Measurements from ENCODE around the gene GREM1. TPM values are rescaled to one million over a fixed set of nuclear protein-coding genes. Genes with fewer than 3 reads are reported as not detected.
A peak's percentile ranks its signal among the peaks of the same experiment; 100 is the strongest.

GREM1 gene
- total and polyA plus RNA-seq, 2 experiments from 2014 or later, result 0.27 to 1.0 TPM

DNA sequence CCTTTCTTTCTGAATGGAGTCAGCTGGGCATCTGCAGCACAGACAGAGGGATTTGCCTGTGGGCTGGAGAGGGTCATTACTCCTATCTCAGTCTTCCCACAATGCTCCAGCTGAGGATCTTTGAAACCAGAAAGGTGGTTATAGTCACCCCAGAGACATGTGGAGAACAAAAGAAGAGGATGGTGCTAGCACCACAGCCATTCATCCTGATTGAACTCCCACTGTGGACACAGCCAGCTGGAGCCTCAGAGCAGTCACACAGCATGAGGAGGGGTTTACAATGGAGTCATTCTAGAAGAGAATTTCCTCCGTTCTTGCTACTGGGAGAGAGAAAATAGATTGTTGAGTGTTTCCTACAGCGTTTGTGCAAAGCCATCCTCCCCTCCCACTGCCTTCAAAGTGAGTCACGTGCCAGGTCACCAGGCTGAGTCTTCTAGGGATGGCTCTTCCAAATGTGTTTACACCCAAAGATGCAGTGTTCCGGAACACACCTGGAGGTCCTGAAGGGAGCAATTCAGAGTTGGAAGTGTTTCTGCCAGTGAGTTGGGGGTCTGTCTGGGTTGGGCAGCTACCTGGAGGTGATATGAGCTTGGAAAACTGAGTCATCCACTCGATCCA lies 18.9 kb upstream of the GREM1 start:
- Histone ChIP-seq H3F3A (replicated peaks; ENCODE audit: low read depth) (no peaks in the 10 kb centered on the region), H3K27ac (ENCODE audit: low read depth) (no peak overlapping the region), H3K4me2 (no peak overlapping the region), H2AFZ (no peak overlapping the region), H3K4me3 (no peak overlapping the region), H3K79me2 (replicated peaks; ENCODE audit: insufficient read depth) (no peaks in the 10 kb centered on the region), H3K9me2 (ENCODE audit: insufficient read depth) (0 out of 2 replicates have a peak, but pooled peaks cover 4% of the 10 kb centered on the region), H4K20me1 (replicated peaks; ENCODE audit: insufficient read depth) (no peaks in the 10 kb centered on the region), H3K27me3 (ENCODE audit: insufficient read depth) (no peaks in the 10 kb centered on the region), H3K4me1 (ENCODE audit: insufficient read depth) (no peaks in the 10 kb centered on the region), H3K36me3 (ENCODE audit: insufficient read depth) (no peaks in the 10 kb centered on the region; the same call in 1 of the 2 replicates)
- ATAC-seq (peak; percentile 66; the same call in 2 of the 3 replicates), DNase-seq (ENCODE audit: low spot score) (no peak)
- Mint-ChIP-seq H3K27ac (no peak overlapping the region), H3K4me1 (peaks cover 7% of the 10 kb centered on the region; the same call in 2 of the 3 replicates), H3K9me3 (peaks cover 3% of the 10 kb centered on the region; the same call in 2 of the 3 replicates), H3K4me3 (no peak overlapping the region), H3K27me3 (ENCODE audit: insufficient read depth, low read depth, poor library complexity) (no peaks in the 10 kb centered on the region), H3K36me3 (ENCODE audit: low read depth) (peaks cover 7% of the 10 kb centered on the region; the same call in 1 of the 3 replicates)
- TF ChIP-seq EZH2 (IDR thresholded peaks at IDR 0.05; ENCODE audit: low read depth, unreplicated experiment), result no peak
- TF ChIP-seq, protein P1, sequence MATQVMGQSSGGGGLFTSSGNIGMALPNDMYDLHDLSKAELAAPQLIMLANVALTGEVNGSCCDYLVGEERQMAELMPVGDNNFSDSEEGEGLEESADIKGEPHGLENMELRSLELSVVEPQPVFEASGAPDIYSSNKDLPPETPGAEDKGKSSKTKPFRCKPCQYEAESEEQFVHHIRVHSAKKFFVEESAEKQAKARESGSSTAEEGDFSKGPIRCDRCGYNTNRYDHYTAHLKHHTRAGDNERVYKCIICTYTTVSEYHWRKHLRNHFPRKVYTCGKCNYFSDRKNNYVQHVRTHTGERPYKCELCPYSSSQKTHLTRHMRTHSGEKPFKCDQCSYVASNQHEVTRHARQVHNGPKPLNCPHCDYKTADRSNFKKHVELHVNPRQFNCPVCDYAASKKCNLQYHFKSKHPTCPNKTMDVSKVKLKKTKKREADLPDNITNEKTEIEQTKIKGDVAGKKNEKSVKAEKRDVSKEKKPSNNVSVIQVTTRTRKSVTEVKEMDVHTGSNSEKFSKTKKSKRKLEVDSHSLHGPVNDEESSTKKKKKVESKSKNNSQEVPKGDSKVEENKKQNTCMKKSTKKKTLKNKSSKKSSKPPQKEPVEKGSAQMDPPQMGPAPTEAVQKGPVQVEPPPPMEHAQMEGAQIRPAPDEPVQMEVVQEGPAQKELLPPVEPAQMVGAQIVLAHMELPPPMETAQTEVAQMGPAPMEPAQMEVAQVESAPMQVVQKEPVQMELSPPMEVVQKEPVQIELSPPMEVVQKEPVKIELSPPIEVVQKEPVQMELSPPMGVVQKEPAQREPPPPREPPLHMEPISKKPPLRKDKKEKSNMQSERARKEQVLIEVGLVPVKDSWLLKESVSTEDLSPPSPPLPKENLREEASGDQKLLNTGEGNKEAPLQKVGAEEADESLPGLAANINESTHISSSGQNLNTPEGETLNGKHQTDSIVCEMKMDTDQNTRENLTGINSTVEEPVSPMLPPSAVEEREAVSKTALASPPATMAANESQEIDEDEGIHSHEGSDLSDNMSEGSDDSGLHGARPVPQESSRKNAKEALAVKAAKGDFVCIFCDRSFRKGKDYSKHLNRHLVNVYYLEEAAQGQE (IDR thresholded peaks at IDR 0.05; ENCODE audit: unreplicated experiment), result no peak

DNA sequence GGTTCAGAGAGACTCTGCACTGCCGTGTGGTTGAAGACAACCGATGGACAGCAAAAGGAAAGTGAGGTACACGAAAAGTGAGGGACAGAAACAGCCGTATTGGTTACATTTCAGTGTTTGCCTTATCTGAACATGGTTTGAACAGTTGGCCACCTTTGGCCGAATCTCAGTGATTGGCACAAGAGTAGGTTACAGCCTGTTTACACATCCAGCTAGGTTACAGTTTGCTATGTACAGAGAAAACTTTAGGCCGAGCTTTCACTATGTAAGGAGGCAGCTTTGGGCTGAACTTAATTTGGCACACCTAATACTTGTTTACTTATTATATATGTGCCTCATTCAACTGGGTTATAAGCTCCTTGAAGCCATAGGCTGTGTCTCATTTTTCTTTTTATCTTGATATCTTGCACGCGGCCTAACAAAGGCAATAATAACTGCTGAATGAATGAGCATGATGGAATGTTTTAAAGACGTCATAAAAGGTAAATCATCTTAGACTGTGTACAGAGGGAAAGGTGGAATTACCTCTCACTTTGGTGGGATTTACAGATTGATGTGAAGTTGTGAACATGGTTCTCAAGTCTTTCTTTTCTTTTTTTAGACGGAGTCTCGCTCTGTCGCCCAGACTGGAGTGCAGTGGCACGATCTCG lies 17.2 kb upstream of the GREM1 start:
- Histone ChIP-seq H3K79me2 (replicated peaks; ENCODE audit: insufficient read depth) (no peaks in the 10 kb centered on the region), H2AFZ (no peak overlapping the region), H3F3A (replicated peaks; ENCODE audit: low read depth) (no peaks in the 10 kb centered on the region), H4K20me1 (replicated peaks; ENCODE audit: insufficient read depth) (no peaks in the 10 kb centered on the region), H3K27ac (ENCODE audit: low read depth) (no peak overlapping the region), H3K4me3 (no peak overlapping the region), H3K9me2 (ENCODE audit: insufficient read depth) (0 out of 2 replicates have a peak, but pooled peaks cover 4% of the 10 kb centered on the region), H3K4me2 (no peak overlapping the region), H3K36me3 (ENCODE audit: insufficient read depth) (no peaks in the 10 kb centered on the region; the same call in 1 of the 2 replicates), H3K27me3 (ENCODE audit: insufficient read depth) (no peaks in the 10 kb centered on the region), H3K4me1 (ENCODE audit: insufficient read depth) (0 out of 2 replicates have a peak, but pooled peaks cover 3% of the 10 kb centered on the region)
- Mint-ChIP-seq H3K36me3 (ENCODE audit: low read depth) (peaks cover 7% of the 10 kb centered on the region; the same call in 1 of the 3 replicates), H3K27me3 (ENCODE audit: insufficient read depth, low read depth, poor library complexity) (no peaks in the 10 kb centered on the region), H3K9me3 (peaks cover 3% of the 10 kb centered on the region; the same call in 2 of the 3 replicates), H3K27ac (no peak overlapping the region), H3K4me3 (no peak overlapping the region), H3K4me1 (peaks cover 12% of the 10 kb centered on the region; the same call in 2 of the 3 replicates)
- no peak for DNase-seq (ENCODE audit: low spot score)
- ATAC-seq, result no peak
- TF ChIP-seq, protein P2, sequence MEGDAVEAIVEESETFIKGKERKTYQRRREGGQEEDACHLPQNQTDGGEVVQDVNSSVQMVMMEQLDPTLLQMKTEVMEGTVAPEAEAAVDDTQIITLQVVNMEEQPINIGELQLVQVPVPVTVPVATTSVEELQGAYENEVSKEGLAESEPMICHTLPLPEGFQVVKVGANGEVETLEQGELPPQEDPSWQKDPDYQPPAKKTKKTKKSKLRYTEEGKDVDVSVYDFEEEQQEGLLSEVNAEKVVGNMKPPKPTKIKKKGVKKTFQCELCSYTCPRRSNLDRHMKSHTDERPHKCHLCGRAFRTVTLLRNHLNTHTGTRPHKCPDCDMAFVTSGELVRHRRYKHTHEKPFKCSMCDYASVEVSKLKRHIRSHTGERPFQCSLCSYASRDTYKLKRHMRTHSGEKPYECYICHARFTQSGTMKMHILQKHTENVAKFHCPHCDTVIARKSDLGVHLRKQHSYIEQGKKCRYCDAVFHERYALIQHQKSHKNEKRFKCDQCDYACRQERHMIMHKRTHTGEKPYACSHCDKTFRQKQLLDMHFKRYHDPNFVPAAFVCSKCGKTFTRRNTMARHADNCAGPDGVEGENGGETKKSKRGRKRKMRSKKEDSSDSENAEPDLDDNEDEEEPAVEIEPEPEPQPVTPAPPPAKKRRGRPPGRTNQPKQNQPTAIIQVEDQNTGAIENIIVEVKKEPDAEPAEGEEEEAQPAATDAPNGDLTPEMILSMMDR (conservative IDR thresholded peaks at IDR 0.05; ENCODE audit: low read depth in 2 of 2), result no peak
- TF ChIP-seq ZNF331 (CRISPR knock-in tag; IDR thresholded peaks at IDR 0.05; ENCODE audit: low read depth), result no peak
- no peak for TF ChIP-seq CREB1 (CRISPR knock-in tag; IDR thresholded peaks at IDR 0.05; ENCODE audit: low read depth)
- no peak for TF ChIP-seq JUNB (IDR thresholded peaks at IDR 0.05; ENCODE audit: unreplicated experiment)
- no peak for TF ChIP-seq EZH2 (IDR thresholded peaks at IDR 0.05; ENCODE audit: low read depth, unreplicated experiment)
- no peak for TF ChIP-seq ZNF114 (CRISPR knock-in tag; IDR thresholded peaks at IDR 0.05)
- TF ChIP-seq, protein P3, sequence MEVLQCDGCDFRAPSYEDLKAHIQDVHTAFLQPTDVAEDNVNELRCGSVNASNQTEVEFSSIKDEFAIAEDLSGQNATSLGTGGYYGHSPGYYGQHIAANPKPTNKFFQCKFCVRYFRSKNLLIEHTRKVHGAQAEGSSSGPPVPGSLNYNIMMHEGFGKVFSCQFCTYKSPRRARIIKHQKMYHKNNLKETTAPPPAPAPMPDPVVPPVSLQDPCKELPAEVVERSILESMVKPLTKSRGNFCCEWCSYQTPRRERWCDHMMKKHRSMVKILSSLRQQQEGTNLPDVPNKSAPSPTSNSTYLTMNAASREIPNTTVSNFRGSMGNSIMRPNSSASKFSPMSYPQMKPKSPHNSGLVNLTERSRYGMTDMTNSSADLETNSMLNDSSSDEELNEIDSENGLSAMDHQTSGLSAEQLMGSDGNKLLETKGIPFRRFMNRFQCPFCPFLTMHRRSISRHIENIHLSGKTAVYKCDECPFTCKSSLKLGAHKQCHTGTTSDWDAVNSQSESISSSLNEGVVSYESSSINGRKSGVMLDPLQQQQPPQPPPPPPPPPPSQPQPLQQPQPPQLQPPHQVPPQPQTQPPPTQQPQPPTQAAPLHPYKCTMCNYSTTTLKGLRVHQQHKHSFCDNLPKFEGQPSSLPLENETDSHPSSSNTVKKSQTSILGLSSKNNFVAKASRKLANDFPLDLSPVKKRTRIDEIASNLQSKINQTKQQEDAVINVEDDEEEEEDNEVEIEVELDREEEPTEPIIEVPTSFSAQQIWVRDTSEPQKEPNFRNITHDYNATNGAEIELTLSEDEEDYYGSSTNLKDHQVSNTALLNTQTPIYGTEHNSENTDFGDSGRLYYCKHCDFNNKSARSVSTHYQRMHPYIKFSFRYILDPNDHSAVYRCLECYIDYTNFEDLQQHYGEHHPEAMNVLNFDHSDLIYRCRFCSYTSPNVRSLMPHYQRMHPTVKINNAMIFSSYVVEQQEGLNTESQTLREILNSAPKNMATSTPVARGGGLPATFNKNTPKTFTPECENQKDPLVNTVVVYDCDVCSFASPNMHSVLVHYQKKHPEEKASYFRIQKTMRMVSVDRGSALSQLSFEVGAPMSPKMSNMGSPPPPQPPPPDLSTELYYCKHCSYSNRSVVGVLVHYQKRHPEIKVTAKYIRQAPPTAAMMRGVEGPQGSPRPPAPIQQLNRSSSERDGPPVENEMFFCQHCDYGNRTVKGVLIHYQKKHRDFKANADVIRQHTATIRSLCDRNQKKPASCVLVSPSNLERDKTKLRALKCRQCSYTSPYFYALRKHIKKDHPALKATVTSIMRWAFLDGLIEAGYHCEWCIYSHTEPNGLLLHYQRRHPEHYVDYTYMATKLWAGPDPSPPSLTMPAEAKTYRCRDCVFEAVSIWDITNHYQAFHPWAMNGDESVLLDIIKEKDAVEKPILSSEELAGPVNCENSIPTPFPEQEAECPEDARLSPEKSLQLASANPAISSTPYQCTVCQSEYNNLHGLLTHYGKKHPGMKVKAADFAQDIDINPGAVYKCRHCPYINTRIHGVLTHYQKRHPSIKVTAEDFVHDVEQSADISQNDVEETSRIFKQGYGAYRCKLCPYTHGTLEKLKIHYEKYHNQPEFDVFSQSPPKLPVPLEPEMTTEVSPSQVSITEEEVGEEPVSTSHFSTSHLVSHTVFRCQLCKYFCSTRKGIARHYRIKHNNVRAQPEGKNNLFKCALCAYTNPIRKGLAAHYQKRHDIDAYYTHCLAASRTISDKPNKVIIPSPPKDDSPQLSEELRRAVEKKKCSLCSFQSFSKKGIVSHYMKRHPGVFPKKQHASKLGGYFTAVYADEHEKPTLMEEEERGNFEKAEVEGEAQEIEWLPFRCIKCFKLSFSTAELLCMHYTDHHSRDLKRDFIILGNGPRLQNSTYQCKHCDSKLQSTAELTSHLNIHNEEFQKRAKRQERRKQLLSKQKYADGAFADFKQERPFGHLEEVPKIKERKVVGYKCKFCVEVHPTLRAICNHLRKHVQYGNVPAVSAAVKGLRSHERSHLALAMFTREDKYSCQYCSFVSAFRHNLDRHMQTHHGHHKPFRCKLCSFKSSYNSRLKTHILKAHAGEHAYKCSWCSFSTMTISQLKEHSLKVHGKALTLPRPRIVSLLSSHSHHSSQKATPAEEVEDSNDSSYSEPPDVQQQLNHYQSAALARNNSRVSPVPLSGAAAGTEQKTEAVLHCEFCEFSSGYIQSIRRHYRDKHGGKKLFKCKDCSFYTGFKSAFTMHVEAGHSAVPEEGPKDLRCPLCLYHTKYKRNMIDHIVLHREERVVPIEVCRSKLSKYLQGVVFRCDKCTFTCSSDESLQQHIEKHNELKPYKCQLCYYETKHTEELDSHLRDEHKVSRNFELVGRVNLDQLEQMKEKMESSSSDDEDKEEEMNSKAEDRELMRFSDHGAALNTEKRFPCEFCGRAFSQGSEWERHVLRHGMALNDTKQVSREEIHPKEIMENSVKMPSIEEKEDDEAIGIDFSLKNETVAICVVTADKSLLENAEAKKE (CRISPR knock-in tag; IDR thresholded peaks at IDR 0.05), result no peak

Measured in GM23338 (cell line).